T follicular helper cell (primary cell): Measurements from ENCODE around the gene SLC35E4.
"Not testable (repeated sequence)": the region's sequence is repeated elsewhere in the genome, so short reads cannot be mapped to it uniquely, and the experiment has no call there.

Experiments
- DNase-seq: peaks from one replicate; pipeline ENCODE4 v3.0.0-alpha.2; 2020; ENCODE audit warnings: low read depth

Gene SLC35E4

DNA sequence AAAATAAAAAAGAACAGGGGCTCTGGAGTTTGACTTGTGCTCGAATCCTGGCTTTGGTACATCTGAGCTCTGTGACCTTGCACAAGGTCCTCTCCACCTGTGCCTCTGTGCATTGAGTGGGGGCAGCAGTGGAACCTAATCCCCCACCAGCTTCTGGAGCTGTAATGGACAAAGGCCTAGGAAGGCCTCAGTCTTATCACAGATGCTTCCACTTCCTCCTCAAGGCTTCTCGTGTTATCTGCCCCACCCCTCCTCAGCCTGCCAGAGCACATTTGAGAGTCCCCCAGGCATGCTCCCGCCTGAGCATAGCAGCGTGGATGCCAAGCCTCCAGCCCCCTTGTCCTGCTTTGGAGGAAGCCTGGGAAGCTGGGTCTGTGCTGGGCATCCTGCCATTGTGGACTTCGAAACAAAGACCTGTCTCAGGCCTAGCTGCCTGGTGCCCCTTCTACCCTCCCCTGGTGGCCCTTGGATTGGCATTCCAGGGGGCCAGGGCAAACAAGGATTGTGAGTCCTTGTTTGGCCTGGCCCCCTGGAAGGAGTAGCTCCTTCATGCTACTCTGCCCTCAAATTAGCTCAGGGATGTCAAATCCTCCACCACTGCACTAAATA, 15.0 kb downstream of the SLC35E4 start:
- DNase-seq: no peak

DNA sequence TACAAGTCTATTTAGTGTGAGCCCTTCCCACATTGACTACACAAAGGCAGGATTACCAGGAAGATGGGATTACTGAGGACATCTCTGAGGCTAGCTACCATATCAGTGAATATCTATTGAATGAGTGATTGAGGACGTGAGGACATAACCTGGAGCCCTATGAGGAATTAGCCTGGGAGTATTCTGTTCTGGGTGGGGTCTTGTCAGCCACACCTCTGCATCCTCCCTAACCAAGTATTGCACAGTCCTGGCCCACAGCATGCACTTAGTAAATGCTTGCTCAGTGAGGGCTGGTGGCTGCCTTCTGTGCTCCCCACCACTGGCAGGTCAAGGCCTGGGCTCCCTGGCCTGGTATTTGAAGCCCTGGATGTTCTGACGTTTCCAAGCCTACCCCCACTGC, 17.3 kb downstream of the SLC35E4 start:
- no peak for DNase-seq

DNA sequence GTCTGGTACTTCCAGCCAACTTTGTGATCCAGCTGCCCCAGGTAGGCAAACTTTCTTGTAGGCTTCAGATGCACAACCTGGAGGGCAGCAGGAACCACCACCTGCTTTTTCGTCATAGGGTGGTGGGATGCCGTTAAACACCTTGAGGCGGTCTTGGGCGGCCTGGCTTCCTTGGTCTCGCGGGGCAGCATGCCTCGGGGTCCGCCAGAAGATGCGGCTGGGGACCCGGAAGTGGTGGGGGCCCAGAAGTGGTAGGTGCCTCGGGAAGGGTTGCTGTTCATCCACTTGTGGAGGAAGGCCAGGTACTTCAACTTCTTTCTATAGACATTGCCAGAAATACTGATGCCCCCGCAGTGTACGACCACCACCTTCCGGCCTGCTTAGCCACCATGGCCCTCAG, 18.8 kb downstream of the SLC35E4 start:
- DNase-seq: no peak

DNA sequence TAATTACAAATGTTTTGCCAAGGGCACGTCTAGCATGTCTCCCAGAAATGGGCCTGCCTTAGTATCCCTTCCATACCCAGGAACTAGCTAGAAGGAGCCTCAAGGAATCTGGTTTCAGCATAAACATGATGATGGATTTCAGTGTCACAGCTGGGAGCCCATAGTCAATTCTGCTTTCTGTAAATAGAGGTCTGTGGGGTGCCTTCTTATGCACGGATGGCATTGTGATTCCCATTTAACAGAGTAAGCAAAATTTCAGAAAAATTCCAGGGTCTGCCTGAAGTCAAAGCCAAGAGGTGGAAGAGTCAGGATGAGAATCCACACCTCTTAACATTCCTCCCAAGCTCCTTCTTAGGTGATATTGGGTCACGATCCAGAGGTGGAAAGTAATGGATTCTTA, 20.0 kb downstream of the SLC35E4 start:
- DNase-seq: no peak

DNA sequence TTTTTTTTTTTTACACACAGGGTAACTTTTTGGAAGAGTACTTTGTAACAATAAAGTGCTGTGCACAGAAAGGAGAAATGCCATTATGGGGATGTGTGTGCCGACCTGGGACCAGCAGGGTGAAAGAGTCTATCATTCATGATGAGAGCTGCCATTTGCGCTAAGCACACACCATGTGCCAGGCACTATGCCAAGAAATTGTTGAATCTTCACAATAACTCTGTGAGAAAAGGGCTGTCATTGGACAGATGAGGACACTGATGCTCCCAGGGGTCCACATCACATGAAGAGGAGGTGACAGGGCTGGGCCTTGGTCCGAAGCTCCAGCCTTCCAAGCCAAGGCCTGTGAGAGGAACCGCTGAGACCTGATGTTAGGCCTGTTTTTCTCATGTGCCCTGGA, 26.5 kb downstream of the SLC35E4 start:
- DNase-seq: no peak

GRCh38 chr22:30664798-30665197, 29.2 kb downstream of the SLC35E4 start:
- DNase-seq: no peak

DNA sequence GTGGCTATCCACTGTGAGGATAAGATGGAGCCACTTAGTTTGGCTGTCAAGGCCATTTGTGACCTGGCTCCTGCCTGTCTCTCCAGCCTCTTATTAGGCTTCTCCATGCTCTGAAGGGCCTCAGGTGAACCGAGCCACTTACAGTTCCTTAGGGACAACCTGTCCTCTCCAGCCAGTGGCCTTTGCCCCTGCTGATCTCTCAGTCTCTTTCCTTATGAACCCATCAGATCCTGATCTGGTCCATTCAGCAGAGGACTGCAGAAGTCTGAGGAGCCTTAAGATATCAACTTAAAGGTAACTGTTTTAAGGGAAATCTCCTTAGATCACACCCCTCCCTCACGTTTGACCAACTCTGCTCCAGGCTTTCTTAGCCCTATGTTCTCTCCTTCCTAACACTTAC, 29.7 kb downstream of the SLC35E4 start:
- no peak for DNase-seq

- DNase-seq: no peak
These were observed 30.2 kb downstream of the SLC35E4 start for GRCh38 chr22:30665786-30666185.

GRCh38 chr22:30667107-30667493, 31.5 kb downstream of the SLC35E4 start:
- no peak for DNase-seq

DNA sequence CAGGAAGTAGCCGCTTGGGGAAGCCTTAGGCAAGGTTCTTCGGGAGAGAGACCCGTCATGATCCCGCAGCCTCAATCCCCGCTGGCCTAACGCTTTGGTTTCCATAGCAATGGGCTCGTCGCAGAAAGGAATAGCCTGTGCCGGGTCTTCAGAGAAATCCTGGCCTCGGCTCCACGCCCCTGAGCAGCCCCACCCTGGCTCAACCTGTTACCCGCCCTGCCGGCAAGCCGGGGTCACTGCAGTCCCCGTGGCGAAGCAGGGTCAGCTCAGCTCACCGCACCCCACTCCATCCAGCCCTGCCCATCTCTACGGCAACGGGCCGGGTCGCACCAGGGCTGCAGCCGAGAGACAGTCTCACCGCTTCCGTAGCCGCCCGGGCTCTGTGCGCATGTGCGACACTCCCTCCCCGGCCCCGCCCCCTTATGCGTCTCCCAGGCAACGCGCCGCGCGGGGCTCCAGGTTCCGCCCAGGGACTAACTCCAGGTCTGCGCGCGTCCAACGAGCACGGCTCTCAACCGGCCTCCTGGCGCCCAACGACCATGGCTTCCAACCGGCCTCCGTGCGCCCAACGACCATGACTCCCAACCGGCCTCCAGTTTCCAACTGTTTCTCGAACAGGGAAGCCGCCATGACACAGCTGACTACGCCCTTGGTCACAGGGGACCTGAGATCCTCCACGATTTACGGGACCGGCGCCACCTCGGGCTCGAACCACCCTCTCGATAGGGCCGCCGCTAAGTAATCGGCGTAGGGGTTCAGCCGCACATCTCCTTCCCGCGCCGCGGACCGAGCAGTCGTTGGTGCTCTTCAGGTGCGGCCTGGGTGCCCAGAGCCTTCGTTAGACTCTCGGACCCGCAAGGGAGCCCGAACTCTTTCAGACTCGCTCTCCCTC, 32.2 kb downstream of the SLC35E4 start, which contains the start of gene DUSP18:
DUSP18 (minus strand) TSS at position 382 of the 892 bp plus-strand sequence. CDS start 3,872 bp downstream, outside the sequence.
- DNase-seq: peak; percentile 90

DNA sequence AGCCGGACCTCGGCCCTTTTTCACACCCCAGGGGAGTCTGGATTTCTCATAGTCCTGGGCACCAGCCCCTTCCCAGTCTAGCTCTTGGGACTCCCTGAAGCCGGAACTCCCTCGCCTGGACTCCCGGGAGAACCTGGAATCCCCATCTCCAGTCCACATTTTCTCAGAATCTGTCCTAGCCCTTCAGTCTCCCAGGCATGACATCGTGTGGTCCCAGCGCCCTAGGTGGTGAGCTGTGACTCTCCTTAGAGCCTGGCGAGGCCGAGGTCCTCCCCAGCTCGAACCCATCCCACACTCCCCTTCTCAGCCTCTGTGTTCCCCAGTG, 32.8 kb downstream of the SLC35E4 start:
- no peak for DNase-seq

- no peak for DNase-seq
These were observed 35.5 kb downstream of the SLC35E4 start for GRCh38 chr22:30671071-30671470.

DNA sequence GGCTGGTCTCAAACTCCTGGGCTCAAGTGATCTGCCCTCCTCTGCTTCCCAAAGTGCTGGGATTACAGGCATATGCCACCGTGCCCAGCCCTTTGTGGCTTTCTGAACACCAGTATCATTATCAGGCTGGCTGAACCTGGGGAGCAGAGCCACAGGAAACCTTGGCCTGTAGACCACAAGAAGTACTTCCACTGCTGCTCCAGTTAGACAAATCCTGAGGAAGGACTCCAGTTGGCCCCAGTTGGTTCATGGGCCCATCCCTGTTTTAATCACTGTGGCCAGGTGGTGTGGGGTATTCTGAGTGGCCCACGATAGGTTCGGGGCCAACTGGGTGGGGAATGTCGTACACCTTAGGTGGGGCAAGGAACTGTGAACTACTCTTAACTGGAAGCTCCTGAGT, 37.6 kb downstream of the SLC35E4 start:
- no peak for DNase-seq

DNA sequence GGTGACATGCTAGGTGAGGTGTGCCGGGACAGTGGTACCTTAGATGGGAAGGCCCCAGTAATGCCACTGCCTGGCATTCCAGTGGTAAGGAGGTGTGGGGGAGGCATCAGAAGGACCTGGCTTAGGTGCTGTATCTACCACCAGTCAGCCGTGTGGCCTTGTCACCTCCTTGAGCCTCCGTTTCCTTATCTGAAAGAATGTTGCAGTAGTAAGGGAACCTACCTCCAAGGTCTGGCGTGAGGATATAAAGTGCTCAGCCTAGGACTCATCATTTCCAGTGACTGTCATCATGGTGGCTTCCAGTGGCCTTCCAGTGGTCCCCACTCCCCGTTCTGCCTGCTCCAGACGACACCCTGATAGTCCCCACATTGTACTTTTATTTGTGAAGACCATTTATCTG, 38.9 kb downstream of the SLC35E4 start:
- DNase-seq: no peak

GRCh38 chr22:30675436-30675835, 39.9 kb downstream of the SLC35E4 start:
- no peak for DNase-seq

GRCh38 chr22:30676565-30676964, 41.0 kb downstream of the SLC35E4 start:
- DNase-seq: not testable (repeated sequence)

DNA sequence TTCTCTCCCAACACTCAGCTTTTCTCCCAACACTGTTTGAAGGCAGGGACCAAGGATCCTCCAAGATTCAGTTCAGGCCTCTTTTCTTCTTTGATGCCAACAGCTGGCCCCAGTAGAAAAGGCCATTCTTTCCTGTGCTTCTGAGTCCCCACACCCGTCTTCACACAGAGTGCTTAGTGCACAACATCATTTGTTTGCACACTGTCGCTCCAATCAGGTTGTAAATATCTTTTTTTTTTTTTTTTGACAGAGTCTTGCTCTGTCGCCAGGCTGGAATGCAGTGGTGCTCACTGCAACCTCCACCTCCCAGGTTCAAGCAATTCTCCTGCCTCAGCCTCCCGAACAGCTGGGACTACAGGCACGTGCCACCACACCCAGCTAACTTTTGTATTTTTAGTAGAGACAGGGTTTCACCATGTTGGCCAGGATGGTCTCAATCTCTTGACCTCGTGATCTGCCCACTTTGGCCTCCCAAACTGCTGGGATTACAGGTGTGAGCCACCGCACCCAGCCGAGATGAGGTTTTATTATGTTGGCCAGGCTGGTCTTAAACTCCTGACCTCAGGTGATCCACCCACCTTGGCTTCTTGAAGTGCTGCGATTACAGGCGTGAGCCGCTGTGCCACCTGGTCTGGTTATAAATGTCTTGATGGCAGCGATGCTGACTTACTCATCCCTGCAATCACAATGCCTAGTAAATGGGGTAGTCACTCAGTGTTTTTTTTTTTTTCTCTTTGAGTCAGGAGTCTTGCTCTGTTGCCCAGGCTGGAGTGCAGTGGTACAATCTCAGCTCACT, 44.5 kb downstream of the SLC35E4 start:
- not testable (repeated sequence) for DNase-seq

DNA sequence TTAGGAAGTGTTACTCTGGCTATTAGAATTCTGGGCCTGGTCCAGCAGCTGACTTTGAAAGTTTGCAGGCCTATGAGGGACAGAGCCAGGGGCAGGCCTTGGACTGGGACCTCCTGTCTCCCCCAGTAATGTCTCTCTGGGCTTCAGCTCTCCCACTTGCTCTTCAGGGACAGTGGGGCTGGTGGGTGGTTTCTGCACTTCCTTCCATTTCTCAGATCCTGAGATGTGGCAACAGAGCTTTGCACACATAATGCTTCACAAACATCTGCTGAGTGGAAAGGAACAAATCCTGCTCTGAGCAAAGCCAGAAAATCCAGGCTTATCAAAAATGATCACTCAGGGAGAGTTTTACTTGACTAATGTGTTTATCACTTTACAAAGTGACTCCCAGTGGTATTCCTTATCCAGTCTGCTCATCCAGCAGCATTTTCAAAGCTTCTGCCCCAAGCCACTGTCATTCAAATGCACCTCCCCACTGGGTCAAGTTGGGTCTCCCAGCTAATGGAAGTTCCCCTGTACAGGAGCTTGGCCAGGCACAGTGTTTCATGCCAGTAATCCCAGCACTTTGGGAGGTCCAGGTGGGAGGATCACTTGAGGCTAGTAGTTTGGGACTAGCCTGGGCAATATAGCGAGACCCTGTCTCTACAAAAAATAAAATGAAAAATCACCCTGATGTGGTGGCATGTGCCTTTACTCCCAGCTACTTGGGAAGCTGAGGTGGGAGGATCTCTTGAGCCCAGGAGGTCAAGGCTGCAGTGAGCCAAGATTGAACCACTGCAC, 45.6 kb downstream of the SLC35E4 start:
- DNase-seq: no peak

- no peak for DNase-seq
These were observed 46.2 kb downstream of the SLC35E4 start for GRCh38 chr22:30681831-30682230.

DNA sequence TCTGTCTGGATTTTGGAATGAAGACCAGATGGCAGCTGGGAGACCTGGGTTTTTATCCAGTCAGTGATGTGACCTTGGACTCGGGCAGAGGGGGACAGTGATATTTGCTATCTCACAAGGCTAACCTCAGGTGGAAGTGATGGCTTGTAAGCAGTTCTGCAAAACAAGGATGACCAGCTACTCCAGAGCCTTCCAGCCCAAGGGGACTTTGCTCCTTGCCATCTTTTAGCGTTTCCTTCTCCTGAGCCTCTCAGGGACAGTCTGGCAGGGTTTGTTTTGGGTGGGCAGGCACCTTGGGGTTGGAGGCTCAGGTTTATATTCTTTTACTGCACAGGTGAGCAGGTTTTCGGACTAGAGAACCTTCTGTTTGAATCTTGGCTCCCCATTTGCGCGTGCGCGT, 49.6 kb downstream of the SLC35E4 start:
- DNase-seq: no peak

DNA sequence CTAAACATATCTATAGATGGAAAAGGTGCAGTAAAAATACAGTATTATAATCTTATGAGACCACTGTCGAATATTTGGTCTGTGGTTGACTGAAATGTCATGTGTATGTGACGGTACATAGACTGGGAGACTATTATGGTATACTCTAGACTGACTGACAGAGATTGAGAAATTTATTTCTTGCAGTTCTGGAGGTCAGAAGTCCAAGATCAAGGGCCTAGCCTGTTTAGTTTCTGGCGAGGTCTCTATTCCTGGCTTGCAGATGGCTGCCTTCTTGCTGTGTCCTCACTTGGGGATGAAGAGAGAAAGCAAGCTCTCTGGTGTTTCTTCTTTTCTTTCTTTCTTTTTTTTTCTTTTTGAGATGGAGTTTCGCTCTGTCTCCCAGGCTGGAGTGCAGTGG, 51.8 kb downstream of the SLC35E4 start:
- DNase-seq: no peak

DNA sequence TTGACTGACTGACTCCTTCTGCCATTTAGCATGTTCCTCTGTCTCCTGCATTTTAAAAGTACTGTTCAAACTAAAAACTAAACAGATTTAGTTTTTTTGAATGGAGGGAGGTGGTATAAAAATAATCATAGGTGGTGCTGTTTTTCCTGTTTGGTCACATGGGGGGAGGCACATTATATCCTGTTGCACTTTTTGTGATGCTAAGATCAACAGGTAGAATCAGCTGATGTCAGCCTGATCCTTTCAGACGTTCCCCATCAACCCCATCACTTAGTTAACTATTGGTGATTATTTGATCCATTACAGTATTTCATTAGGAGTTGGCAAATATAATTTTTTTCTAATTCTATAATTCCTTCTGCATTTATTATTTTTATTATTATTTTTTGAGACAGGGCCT, 54.0 kb downstream of the SLC35E4 start:
- no peak for DNase-seq
